Stimulated activated CD4-positive, alpha-beta T cell treated with anti-CD3 and anti-CD28 coated beads, Interleukin-12 subunit alpha, Interleukin-12 subunit beta, amount 100 ng/mL, for 24 hours (primary cell): ENCODE measurements around the gene PDS5B.

ENCODE experiments used
- DNase-seq, 2 experiments: peaks; one replicate each; pipeline ENCODE4 v3.0.0-alpha.2; 2020; ENCODE audit warnings: low read depth in 2 of 2

Gene PDS5B

GRCh38 chr13:32587811-32588170 lies 1.5 kb downstream of the PDS5B start:
- DNase-seq, result no peak

GRCh38 chr13:32588736-32589135 lies 2.5 kb downstream of the PDS5B start:
- no peak for DNase-seq

- no peak for DNase-seq
Measured at GRCh38 chr13:32589471-32589870, 3.2 kb downstream of the PDS5B start.

- DNase-seq, result no peak
Measured at GRCh38 chr13:32590266-32590665, 4.0 kb downstream of the PDS5B start.

GRCh38 chr13:32592082-32592481 lies 5.8 kb downstream of the PDS5B start:
- DNase-seq, result no peak

- DNase-seq, result no peak
Measured at GRCh38 chr13:32594157-32594738, 8.0 kb downstream of the PDS5B start.

- no peak for DNase-seq
Measured at GRCh38 chr13:32595306-32595705, 9.1 kb downstream of the PDS5B start.

- DNase-seq, result no peak
Measured at GRCh38 chr13:32600890-32601289, 14.6 kb downstream of the PDS5B start.

GRCh38 chr13:32609428-32609827 lies 23.2 kb downstream of the PDS5B start:
- no peak for DNase-seq

GRCh38 chr13:32610538-32610937 lies 24.3 kb downstream of the PDS5B start:
- DNase-seq, result no peak

GRCh38 chr13:32610977-32611376 lies 24.7 kb downstream of the PDS5B start:
- DNase-seq, result no peak

- DNase-seq, result no peak
Measured at GRCh38 chr13:32616883-32617511, 30.7 kb downstream of the PDS5B start.

GRCh38 chr13:32622827-32623226 lies 36.6 kb downstream of the PDS5B start:
- peak in 1 of 2 experiments; percentile 4 for DNase-seq

- no peak for DNase-seq
Measured at GRCh38 chr13:32624441-32624840, 38.2 kb downstream of the PDS5B start.

GRCh38 chr13:32627793-32628192 lies 41.5 kb downstream of the PDS5B start:
- no peak for DNase-seq

GRCh38 chr13:32629313-32629712 lies 43.1 kb downstream of the PDS5B start:
- DNase-seq, result no peak

GRCh38 chr13:32629866-32630265 lies 43.6 kb downstream of the PDS5B start:
- DNase-seq, result no peak

- no peak for DNase-seq
Measured at GRCh38 chr13:32632343-32632909, 46.2 kb downstream of the PDS5B start.

- no peak for DNase-seq
Measured at GRCh38 chr13:32636711-32637110, 50.5 kb downstream of the PDS5B start.

- DNase-seq, result peak in 1 of 2 experiments; percentile 10
Measured at GRCh38 chr13:32638739-32639138, 52.5 kb downstream of the PDS5B start.

- peak in 1 of 2 experiments; percentile 18 for DNase-seq
Measured at GRCh38 chr13:32639502-32640105, 53.4 kb downstream of the PDS5B start.

- DNase-seq, result no peak
Measured at GRCh38 chr13:32642316-32642715, 56.1 kb downstream of the PDS5B start.

- DNase-seq, result no peak
Measured at GRCh38 chr13:32642858-32643257, 56.6 kb downstream of the PDS5B start.
